AG04449 (cell line): ENCODE data around the gene HNRNPLL.
A peak's percentile ranks its signal among the peaks of the same experiment; 100 is the strongest.

Experiments
- CTCF ChIA-PET: fragments of 350-600 bp; formaldehyde crosslinking; extraction: SDS; loops from one replicate; lab custom pipeline; 2021; ENCODE audit warnings: antibody characterized with exemption; lab: Yijun Ruan, JAX
- POLR2A ChIA-PET: fragments of 400-600, 350-600 bp; formaldehyde crosslinking; extraction: SDS; loops from one replicate; lab custom pipeline; 2020; ENCODE audit warnings: antibody characterized with exemption, inconsistent platforms; lab: Yijun Ruan, JAX
- DNase-seq: peaks from one replicate; pipeline ENCODE4 v3.0.0-alpha.2; 2010; ENCODE audit warnings: low read depth, low spot score
- H3K4me3 ChIP-seq: 2 replicates; pipeline ENCODE4 v1.5.1; 2011; ENCODE audit warnings: low read depth, mild to moderate bottlenecking, control low read depth, low read length
- TF ChIP-seq, protein P1 (sequence below): IDR thresholded peaks from one replicate; pipeline ENCODE4 v1.5.1; 2011; ENCODE audit warnings: mild to moderate bottlenecking, moderate library complexity, low read length, control low read depth, inconsistent platforms; ENCODE audit not compliant: insufficient read depth; ENCODE audit errors: missing control alignments

Gene HNRNPLL

DNA sequence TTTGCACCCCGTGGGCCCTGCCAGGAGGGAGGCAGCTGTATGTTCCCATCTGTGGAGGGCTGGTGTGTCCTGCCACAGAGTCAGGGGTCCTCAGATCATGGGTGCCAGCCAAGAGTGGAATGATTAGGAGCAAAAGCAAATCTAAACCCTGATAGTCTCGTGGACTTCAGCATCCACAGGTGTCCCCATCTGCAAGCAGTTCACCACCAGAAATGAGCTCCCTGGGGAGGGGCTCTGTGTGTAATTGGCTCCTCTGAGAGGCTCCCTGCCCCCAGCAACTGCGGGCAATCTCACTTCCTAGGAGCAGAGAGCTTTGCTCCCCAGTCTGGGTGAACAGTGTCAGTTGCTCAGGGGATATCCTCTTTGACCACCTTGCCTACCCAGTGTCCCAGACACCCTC, 78.1 kb downstream of the HNRNPLL start:
- CTCF ChIA-PET = interaction anchor here (0.8 to 2.8 kb wide), 4 partner anchors 11 to 220 kb away, joined by 3 to 9 read pairs (median 6); no protein-coding TSS in a partner anchor
- no peak overlapping the region for H3K4me3 ChIP-seq
- TF ChIP-seq, protein P1, sequence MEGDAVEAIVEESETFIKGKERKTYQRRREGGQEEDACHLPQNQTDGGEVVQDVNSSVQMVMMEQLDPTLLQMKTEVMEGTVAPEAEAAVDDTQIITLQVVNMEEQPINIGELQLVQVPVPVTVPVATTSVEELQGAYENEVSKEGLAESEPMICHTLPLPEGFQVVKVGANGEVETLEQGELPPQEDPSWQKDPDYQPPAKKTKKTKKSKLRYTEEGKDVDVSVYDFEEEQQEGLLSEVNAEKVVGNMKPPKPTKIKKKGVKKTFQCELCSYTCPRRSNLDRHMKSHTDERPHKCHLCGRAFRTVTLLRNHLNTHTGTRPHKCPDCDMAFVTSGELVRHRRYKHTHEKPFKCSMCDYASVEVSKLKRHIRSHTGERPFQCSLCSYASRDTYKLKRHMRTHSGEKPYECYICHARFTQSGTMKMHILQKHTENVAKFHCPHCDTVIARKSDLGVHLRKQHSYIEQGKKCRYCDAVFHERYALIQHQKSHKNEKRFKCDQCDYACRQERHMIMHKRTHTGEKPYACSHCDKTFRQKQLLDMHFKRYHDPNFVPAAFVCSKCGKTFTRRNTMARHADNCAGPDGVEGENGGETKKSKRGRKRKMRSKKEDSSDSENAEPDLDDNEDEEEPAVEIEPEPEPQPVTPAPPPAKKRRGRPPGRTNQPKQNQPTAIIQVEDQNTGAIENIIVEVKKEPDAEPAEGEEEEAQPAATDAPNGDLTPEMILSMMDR = no peak
- POLR2A ChIA-PET = no interaction called here
- DNase-seq = no peak

DNA sequence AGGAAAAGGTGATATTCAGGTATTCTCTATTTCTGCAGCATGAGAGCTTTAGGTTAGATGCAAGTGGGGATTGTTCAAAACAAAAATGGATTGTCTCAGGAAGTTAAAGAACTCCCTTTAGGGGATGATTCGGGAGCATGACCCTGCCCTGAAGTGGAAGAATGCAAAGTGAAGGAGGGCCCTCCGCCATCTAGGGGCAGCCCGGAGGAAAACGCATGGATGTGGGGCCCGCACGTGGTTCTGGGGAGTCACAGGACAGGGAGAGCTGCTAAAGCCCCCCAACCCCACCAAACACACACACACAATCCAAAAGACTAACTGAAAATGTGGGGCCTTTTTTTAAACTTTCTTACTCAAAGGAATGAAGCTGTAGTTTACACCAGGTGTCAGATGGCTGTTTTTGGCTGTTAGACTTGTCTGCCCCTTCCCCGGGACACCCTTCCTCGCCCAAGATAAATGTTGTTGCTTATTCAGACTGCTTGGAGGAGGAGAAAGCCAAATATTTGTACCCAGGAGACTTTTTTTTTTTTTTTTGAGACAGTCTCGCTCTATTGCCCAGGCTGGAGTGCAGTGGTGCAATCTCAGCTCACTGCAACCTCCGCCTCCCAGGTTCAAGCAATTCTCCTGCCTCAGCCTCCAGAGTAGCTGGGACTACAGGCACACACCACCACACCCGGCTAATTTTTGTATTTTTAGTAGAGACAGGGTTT, 78.8 kb downstream of the HNRNPLL start:
- no peak overlapping the region for H3K4me3 ChIP-seq
- TF ChIP-seq, protein P1 = peak; percentile 19
- no peak for DNase-seq
- CTCF ChIA-PET = interaction anchor here (1.8 to 2.8 kb wide), 3 partner anchors 12 to 208 kb away, joined by 6 to 9 read pairs (median 6); no protein-coding TSS in a partner anchor
- POLR2A ChIA-PET = no interaction called here

DNA sequence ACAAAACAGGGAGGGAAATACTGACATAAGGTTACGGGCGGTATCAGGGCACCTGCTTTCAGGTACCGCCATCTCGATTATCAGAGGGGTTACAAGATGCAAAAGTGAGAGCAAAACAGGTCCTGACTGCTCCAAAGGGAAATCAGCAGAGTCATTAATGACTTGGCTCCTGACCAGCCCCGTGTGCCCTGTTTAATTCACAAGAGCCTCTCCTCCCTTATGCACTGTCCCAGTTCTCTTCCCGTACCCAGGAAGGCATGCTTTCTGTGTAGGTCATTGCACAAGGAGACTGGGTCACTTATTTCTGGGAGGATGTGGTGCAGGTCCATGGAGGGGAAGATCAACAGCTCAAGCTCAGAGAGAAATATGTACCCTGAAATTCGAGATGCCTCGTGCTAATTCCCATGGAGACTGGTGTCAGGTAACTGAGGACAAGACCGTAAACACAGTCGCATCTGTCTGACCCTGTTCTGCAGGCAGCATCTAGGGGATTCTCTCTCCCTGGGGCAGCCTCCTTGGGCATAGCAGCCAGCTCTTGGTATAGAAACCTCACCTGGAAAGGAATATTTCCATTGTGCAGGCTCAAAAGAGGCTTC, 79.9 kb downstream of the HNRNPLL start:
- POLR2A ChIA-PET = no interaction called here
- TF ChIP-seq, protein P1 = no peak
- CTCF ChIA-PET = interaction anchor here (1.8 to 2.3 kb wide), 3 partner anchors 13 to 207 kb away, joined by 6 to 7 read pairs (median 6); no protein-coding TSS in a partner anchor
- no peak for DNase-seq
- H3K4me3 ChIP-seq = no peak overlapping the region

DNA sequence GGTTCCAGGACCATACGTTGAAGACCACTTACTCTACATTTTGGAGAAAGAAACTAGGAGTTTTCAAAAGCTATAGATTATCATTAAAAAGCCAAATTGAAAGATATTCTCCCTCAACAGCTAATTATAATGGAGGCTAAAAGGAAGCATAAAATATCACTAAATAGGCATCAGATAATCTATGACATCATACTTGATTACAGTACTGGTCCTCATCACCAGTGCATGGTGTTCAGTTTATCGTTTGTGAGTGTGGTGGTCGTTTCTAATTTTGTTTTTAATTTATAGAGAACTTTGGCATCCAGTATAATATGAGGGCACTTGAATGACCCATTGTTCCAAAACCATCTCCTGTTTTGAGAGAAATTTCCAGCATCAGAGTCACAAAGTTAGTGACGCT, 80.9 kb downstream of the HNRNPLL start:
- H3K4me3 ChIP-seq = no peak overlapping the region
- CTCF ChIA-PET = interaction anchor here (2.3 kb wide), 1 partner anchor 14 kb away, joined by 7 read pairs; no protein-coding TSS in a partner anchor
- DNase-seq = no peak
- POLR2A ChIA-PET = no interaction called here
- TF ChIP-seq, protein P1 = no peak

DNA sequence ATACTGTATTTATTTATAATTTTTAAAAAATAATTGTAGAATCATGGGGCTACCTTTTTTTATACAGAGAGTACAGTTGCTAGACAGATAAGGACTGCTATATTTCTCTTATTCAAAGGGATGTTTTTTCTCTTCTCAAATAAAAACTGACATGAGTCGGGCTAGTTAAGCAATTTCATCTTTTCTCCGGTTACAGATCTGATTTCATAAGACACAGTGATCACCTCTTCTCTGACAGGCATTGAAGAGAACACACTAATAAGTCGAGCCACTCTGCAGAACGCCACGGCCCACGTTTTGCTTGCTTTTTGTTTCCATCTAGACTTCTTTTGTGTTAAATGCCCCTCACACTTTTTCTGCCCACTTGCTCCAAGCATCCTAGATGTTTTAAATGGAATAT, 85.4 kb downstream of the HNRNPLL start:
- POLR2A ChIA-PET = no interaction called here

DNA sequence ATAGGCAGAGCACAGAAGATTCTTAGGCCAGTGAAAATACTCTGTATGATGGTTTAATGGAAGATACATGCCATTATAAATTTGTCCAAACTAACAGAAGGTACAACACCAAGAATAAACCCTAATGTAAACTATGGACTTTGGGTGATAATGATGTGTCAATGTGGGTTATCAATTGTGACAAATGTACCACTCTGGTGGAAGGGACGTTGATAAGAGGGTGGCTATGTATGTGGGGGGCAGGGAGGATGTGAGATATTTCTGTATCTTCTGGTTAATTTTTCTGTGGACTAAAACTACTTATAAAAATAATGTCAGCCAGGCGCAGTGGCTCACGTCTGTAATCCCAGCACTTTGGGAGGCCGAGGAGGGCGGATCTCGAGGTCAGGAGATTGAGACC, 86.2 kb downstream of the HNRNPLL start:
- TF ChIP-seq, protein P1 = no peak
- H3K4me3 ChIP-seq = no peak overlapping the region
- DNase-seq = no peak
- ChIA-PET POLR2A (no interaction called here), CTCF (no interaction called here)

More for the DNA sequence above, 85.4 kb downstream of the HNRNPLL start:
- CTCF ChIA-PET = no interaction called here
- no peak for DNase-seq
- TF ChIP-seq, protein P1 = no peak
- H3K4me3 ChIP-seq = no peak overlapping the region
